HG02970 (cell line): ENCODE results near the gene MAD2L1.
"Not testable (repeated sequence)": the region's sequence is repeated elsewhere in the genome, so short reads cannot be mapped to it uniquely, and the experiment has no call there.

ENCODE experiments used
- ATAC-seq: cut with Tn5 transposase; IDR thresholded peaks from one replicate; pipeline ENCODE4 v1.9.1; 2021; ENCODE audit warnings: mild to moderate bottlenecking, moderate library complexity, moderate number of reproducible peaks; ENCODE audit not compliant: unreplicated experiment, low FRiP score

MAD2L1 gene

DNA sequence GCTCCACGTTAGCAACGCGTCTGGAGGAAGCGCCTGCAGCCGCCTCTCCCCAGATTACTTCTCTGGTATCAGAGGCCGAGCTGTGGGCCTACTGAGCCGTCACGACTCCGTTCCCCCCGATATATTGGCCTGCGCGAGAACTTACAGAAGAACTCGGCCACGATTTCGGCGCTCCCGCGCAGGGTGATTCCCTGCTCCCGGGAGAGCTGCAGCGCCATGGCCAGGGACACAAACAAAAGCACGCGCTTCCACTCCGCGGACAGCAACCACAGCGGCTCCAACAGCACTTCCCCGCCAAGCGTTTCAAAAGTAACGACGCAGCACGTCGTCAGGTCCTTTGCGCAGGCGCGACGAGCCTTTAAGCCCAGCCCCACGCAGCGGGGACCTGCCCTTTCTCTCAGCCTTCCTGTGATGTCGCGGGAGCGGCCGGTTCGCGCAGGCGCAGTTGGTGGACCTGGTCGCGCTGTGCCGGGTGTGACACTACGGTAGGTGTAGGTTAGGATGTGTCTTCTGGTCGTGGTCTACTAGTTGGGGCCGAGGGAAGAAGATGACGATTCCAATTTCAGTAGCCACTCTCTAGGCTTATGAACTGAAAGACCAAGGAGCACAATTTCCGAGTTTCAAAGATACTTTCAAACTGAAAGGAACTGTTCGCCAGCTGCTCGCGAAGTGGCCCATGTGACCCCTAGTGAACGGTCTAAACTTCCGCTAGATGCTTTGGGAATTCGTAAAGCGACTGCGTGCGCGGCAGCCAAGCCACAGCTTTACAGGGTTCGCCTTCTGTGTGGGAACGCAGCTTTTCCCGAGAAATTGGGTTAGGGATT is at the start of gene MAD2L1:
Gene MAD2L1, minus strand, starts transcription at position 332 of the 824 bp plus-strand sequence. Its CDS starts 114 bp downstream, at position 218.
- ATAC-seq = peak; percentile 94

GRCh38 chr4:120111745-120112144 is 45.1 kb upstream of the MAD2L1 start:
- ATAC-seq = no peak

DNA sequence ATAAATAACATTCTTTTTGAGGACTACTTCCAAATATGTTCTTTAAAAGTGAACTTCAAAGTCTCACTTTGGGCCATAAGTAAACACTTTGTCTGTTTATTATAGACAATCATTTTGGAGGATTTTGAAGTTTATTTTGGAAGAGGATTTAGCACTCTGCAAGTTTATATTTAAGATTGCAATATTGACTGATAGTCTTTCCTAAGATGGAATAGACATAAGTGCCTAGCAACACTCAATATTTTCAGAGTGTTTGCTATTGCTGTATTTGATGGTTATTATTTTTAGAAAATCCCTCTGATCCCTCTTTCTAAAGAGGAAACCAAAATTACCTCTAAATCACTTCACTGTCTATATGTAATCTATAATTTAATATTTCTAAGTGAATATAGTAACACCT is 42.8 kb upstream of the MAD2L1 start:
- ATAC-seq = no peak

GRCh38 chr4:120105472-120105871 is 38.8 kb upstream of the MAD2L1 start:
- no peak for ATAC-seq

GRCh38 chr4:120096508-120097297 is 30.1 kb upstream of the MAD2L1 start:
- ATAC-seq = no peak

GRCh38 chr4:120088507-120088906 is 21.9 kb upstream of the MAD2L1 start:
- ATAC-seq = no peak

DNA sequence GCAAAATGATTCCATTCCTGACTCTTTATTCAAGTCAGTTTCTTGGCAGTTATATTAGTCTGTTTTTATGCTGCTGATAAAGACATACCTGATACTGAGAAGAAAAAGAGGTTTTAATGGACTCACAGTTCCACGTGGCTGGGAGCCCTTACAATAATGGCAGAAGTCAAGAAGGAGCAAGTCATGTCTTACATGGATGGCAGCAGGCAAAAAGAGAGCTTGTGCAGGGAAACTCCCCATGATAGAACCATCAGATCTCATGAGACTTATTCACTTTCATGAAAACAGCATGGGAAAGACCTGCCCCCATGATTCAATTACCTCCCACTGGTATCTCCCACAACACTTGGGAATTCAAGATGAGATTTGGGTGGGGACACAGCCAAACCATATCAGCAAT is 21.4 kb upstream of the MAD2L1 start:
- ATAC-seq = not testable (repeated sequence)

DNA sequence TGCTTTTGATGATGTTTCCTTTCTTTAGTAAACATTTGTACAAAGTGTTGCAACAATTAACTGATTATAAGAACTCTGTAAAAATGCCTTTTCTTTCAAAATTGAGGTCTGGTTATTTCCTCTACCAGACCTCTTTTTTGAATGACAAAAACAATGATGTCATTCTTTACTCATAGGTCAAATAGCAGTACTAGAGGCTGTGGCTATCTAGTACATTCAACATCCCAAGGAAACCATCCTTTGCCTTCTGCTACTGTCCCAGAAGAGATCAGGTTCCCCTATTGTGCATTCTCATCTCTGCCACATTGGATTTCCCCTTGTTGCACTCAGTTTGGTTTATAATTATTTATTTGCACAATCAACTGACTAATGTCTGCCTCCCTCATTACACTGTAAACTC is 19.1 kb upstream of the MAD2L1 start:
- no peak for ATAC-seq

- ATAC-seq = no peak
These were observed 17.7 kb upstream of the MAD2L1 start for GRCh38 chr4:120084327-120084726.

GRCh38 chr4:120083152-120083551 is 16.5 kb upstream of the MAD2L1 start:
- ATAC-seq = no peak

- ATAC-seq = no peak
These were observed 15.6 kb upstream of the MAD2L1 start for GRCh38 chr4:120082251-120082650.

DNA sequence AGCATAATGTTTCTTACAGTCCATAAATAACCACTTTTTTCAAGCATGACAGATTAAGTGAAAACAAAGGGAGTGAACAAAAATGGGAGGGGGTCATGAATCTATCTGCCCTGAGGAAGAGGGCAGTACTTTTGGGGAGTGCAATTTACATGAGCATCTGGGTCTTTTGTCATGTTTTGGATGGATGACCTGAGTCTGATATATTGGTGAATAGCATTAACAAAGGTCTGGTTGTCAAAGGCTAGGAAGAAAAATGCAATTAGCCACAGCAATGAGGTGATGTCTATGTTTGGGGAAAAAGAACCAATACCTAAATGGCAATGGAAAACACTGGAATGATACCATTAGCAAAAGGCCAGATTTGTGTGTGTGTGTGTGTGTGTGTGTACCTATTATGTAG is 15.1 kb upstream of the MAD2L1 start:
- no peak for ATAC-seq

GRCh38 chr4:120080533-120080932 is 13.9 kb upstream of the MAD2L1 start:
- ATAC-seq = no peak

DNA sequence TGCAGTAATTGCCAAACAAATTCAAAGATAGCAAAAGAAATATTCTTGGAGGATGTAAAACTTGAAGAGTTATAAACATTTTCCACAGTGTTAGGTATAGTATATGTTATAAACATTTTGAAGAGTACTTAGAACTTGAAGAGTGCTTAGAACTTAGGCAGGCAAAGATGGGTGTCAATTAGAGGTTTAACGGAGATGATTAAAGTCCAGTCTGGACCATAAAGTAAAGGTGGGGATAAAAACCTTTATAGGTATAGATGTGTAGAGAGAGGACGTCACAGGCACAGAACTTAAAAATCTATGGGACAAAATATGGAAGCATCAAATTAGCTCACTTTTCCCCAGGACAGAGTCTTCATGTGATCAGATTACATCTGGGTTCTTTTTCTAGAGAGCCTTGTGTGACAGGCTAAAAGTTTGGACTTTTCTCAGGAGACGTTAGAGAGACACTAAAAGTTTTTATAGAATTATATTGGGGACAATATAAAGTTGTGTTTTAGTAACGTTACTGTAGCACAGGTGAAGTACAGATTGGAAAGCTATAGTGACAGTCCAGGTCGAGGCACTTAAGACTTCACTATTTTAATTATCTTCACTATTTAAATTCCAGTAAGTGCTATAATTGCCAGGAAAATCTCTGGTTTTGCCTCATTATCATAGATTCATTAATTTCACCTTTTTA is 13.3 kb upstream of the MAD2L1 start:
- no peak for ATAC-seq

GRCh38 chr4:120078216-120078615 is 11.6 kb upstream of the MAD2L1 start:
- no peak for ATAC-seq

GRCh38 chr4:120071192-120071795 is 4.6 kb upstream of the MAD2L1 start:
- no peak for ATAC-seq

DNA sequence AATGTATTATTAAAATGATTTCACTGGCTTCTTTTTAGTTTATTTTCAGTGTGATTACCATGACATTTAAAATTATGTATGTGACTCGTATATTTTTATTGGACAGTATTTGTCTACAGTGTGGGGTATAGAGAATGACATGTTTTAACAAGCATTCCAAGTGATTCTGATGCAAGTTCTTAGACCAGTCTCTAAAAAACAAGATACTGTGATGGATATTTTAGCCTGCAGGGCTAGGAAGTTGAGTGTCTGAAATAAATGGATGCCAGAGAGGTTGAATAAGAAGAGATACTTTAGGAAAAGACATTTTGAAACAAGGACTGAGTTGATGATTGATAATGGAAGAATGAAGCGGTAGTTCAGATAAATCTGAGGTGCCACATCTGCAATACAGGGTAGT is 3.5 kb upstream of the MAD2L1 start:
- ATAC-seq = no peak

- no peak for ATAC-seq
These were observed 603 bp downstream of the MAD2L1 start for GRCh38 chr4:120065974-120066516.

GRCh38 chr4:120064887-120065286 is 1.8 kb downstream of the MAD2L1 start:
- ATAC-seq = no peak

DNA sequence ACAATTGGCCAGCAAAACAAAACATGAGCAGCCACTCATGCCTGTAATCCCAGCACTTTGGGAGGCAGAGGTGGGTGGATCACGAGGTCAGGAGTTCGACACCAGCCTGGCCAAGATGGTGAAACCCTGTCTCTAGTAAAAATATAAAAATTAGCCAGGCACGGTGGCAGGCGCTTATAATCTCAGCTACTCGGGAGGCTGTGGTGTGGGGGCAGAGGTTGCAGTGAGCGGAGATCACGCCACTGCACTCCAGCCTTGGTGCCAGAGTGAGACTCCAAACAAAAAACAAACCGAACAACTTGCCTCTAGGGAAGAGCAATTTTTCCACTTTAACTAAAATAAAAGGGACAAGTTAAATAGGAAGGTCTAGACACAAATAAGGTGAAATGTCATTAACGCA is 2.9 kb downstream of the MAD2L1 start:
- not testable (repeated sequence) for ATAC-seq
